ENCODE data around the gene NEK6. TPM values are rescaled to one million over a fixed set of nuclear protein-coding genes. Genes with fewer than 3 reads are reported as not detected.

NEK6 gene
- total and polyA plus RNA-seq, 2 of the 8 experiments (the other 6 are each of a cell fraction or from before 2014, with no cell fraction given), result 17.7 to 19.7 TPM

DNA sequence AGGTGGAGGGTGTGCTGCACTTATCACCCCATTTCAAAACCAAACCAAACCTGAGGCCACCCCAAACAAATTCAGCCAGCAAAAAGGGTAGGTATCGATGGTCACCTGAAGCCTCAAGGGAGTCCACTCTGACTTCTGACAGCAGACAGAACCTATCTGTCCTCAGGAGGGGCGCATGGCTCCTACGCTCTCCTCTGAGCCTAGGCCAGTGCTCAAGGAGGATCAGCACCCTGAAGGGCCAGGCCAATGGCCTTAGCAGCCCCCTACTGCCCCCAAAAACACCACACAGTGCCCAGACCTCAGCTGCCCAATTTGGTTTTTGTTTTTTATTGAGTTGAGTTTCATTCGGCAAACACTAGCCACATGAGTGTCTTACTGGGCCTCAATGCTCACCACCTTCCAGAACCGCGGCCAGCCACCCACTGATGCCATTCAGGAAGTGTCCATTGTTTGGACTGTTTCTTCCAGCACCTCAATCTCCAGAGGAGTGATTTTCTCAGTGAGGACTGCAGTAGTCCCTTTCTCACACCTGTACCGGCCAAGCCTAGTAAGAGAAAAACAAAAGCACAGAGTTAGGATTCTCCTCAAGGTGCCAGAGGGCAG lies 95.5 kb downstream of the NEK6 start:
- H3K36me3 ChIP-seq (ENCODE audit: control insufficient read depth in 2 of 4, insufficient read depth in 4 of 4, low read length in 3 of 4), result peaks cover 9 to 37% (median 18%) of the 10 kb centered on the region in 4 experiments
- no peaks in the 10 kb centered on the region for H3K23me2 ChIP-seq (ENCODE audit: low read depth, low read length)
- H3K27ac ChIP-seq (ENCODE audit: low read depth, low read length), result no peak overlapping the region
- WGBS, 2 experiments (ENCODE audit: extremely low coverage in 1 of 2, insufficient coverage in 1 of 2, insufficient read length in 1 of 2, insufficient replicate concordance in 2 of 2, low coverage in 1 of 2, low lambda C conversion rate in 2 of 2, missing lambda C conversion rate in 1 of 2), result 98% methylated on average over 7 of the region's 7 CpGs; no CpG with 5 or more reads in 1 of the 2 experiments
- TF ChIP-seq CBX8 (IDR thresholded peaks at IDR 0.05; ENCODE audit: borderline replicate concordance, low read depth, low read length) (no peak), SP1 (IDR thresholded peaks at IDR 0.05; ENCODE audit: low read depth, low read length) (0 out of 2 replicates have a peak, but pooled peaks have one; percentile 16)
- no peak overlapping the region for H3K4me2 ChIP-seq (ENCODE audit: insufficient read depth in 1 of 2, low read depth in 2 of 2, low read length in 2 of 2)
- H2BK12ac ChIP-seq (ENCODE audit: low read depth, low read length), result no peak overlapping the region
- H4K20me1 ChIP-seq (replicated peaks in 1 of 2; ENCODE audit: control insufficient read depth in 1 of 2, insufficient read depth in 2 of 2, low read length in 2 of 2), result peaks cover 6 to 22% of the 10 kb centered on the region in 2 experiments
- H4K5ac ChIP-seq (ENCODE audit: insufficient read length, low read depth, low read length), result no peak overlapping the region
- H3K4me1 ChIP-seq (replicated peaks in 1 of 4; ENCODE audit: control insufficient read depth in 3 of 4, insufficient read depth in 4 of 4, low read length in 3 of 4), result peaks cover 0 to 4% (median 0%) of the 10 kb centered on the region in 4 experiments; a peak in 1 of 7 replicates
- H3K9me3 ChIP-seq (ENCODE audit: insufficient read depth in 2 of 2, low read depth in 1 of 2, low read length in 1 of 2), result no peaks in the 10 kb centered on the region
- no peak overlapping the region for H3K4me3 ChIP-seq (ENCODE audit: extremely low read depth in 1 of 4, insufficient read depth in 2 of 4, low read depth in 3 of 4, low read length in 4 of 4)
- H2BK120ac ChIP-seq (replicated peaks; ENCODE audit: low read depth, low read length), result no peak overlapping the region
- H3K18ac ChIP-seq (ENCODE audit: extremely low read depth, low read length), result no peak overlapping the region
- H4K8ac ChIP-seq (ENCODE audit: extremely low read depth, insufficient read depth, low read length), result no peak overlapping the region
- H4K91ac ChIP-seq (replicated peaks; ENCODE audit: insufficient read length, low read length), result no peak overlapping the region
- H3K27me3 ChIP-seq (replicated peaks in 1 of 4; ENCODE audit: control insufficient read depth in 3 of 4, extremely low read depth in 1 of 4, insufficient read depth in 3 of 4, low read length in 3 of 4), result no peaks in the 10 kb centered on the region
- ChIA-PET CTCF (ENCODE audit: partially characterized antibody) (interaction anchor here (1.4 to 1.7 kb wide), 2 partner anchors 8 to 37 kb away, joined by 4 read pairs; no protein-coding TSS in a partner anchor), POLR2A (ENCODE audit: partially characterized antibody) (no interaction called here)
- no peak overlapping the region for H2AK5ac ChIP-seq (ENCODE audit: low read depth, low read length)
- H2BK5ac ChIP-seq (ENCODE audit: low read depth, low read length), result no peak overlapping the region
- H3K23ac ChIP-seq (ENCODE audit: insufficient read length), result no peak overlapping the region
- H3K56ac ChIP-seq (replicated peaks; ENCODE audit: insufficient read length, low read depth, low read length), result no peak overlapping the region
- H2BK20ac ChIP-seq (ENCODE audit: low read length), result no peak overlapping the region
- H3K79me2 ChIP-seq (ENCODE audit: control insufficient read depth in 1 of 2, insufficient read depth in 2 of 2, low read length in 2 of 2), result peaks cover 0 to 22% of the 10 kb centered on the region in 2 experiments; a peak in 2 of 4 replicates
- DNase-seq (ENCODE audit: low read depth in 1 of 2, low spot score in 2 of 2) (no peak), FAIRE-seq (no peak)
- H3K79me1 ChIP-seq (ENCODE audit: low read depth, low read length), result peaks cover 10% of the 10 kb centered on the region; the same call in 1 of the 2 replicates
- no peak overlapping the region for H2AFZ ChIP-seq (ENCODE audit: low read length)
- no peak overlapping the region for H3K4ac ChIP-seq (replicated peaks; ENCODE audit: insufficient read length, low read depth, low read length)
- no peak overlapping the region for H3K9ac ChIP-seq (replicated peaks in 1 of 4; ENCODE audit: extremely low read depth in 1 of 4, low read depth in 3 of 4, low read length in 3 of 4)
- no peak overlapping the region for H2BK15ac ChIP-seq (ENCODE audit: low read length)
- no peak overlapping the region for H3K14ac ChIP-seq (ENCODE audit: insufficient read length)

All from H1 (cell line).